ENCODE measurements around the gene STXBP6. TPM values are rescaled to one million over a fixed set of nuclear protein-coding genes. Genes with fewer than 3 reads are reported as not detected.
A peak's percentile ranks its signal among the peaks of the same experiment; 100 is the strongest.

STXBP6 gene
- total RNA-seq, 1 experiment from 2014 or later, result 6.4 TPM

GRCh38 chr14:24996930-24997725, 52.8 kb downstream of the STXBP6 start:
- Mint-ChIP-seq H3K27ac (ENCODE audit: unreplicated experiment) (peak overlapping the region; percentile 9), H3K27me3 (ENCODE audit: unreplicated experiment) (no peaks in the 10 kb centered on the region), H3K4me3 (ENCODE audit: low read depth, unreplicated experiment) (no peak overlapping the region), H3K4me1 (ENCODE audit: low read depth, unreplicated experiment) (no peaks in the 10 kb centered on the region), H3K9me3 (ENCODE audit: low read depth, unreplicated experiment) (no peaks in the 10 kb centered on the region), H3K36me3 (ENCODE audit: insufficient read depth, unreplicated experiment) (no peaks in the 10 kb centered on the region)
- CTCF ChIA-PET, result interaction anchor here (0.6 to 1.5 kb wide), 2 partner anchors 38 to 124 kb away, joined by 3 to 6 read pairs; no protein-coding TSS in a partner anchor
- no peak for DNase-seq
- BruUV-seq (replicated peaks), result no TSS peak
- intact Hi-C loops (cut with micrococcal nuclease; ENCODE audit: unreplicated experiment), result no loop called here
- TF ChIP-seq CTCF (IDR thresholded peaks at IDR 0.05; ENCODE audit: unreplicated experiment), result no peak

DNA sequence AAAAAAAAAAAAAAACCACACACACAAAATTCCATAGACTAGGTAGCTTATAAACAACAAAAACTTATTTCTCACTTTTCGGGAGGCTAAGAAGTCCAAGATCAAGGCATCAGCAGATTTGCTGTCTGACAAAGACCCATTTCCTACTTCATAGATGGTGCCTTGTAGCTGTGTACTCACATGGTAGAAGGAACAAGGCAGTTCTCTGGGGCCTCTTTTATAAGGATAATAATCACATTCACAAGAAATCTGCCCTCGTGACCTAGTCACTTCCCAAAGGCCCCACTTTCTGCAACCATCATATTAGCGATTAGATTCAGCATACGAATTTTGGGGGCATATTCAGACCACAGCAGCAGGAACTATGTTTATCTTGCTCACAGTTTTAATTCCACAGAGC, 54.9 kb downstream of the STXBP6 start:
- Mint-ChIP-seq H3K9me3 (ENCODE audit: low read depth, unreplicated experiment) (no peaks in the 10 kb centered on the region), H3K27ac (ENCODE audit: unreplicated experiment) (no peak overlapping the region), H3K4me3 (ENCODE audit: low read depth, unreplicated experiment) (no peak overlapping the region), H3K27me3 (ENCODE audit: unreplicated experiment) (no peaks in the 10 kb centered on the region), H3K36me3 (ENCODE audit: insufficient read depth, unreplicated experiment) (no peaks in the 10 kb centered on the region), H3K4me1 (ENCODE audit: low read depth, unreplicated experiment) (no peaks in the 10 kb centered on the region)
- no peak for DNase-seq
- CTCF ChIA-PET, result no interaction called here
- no peak for TF ChIP-seq CTCF (IDR thresholded peaks at IDR 0.05; ENCODE audit: unreplicated experiment)
- intact Hi-C loops (cut with micrococcal nuclease; ENCODE audit: unreplicated experiment), result no loop called here
- no TSS peak for BruUV-seq (replicated peaks)

GRCh38 chr14:24993631-24994030, 56.3 kb downstream of the STXBP6 start:
- no peaks in the 10 kb centered on the region for H3K27me3 Mint-ChIP-seq (ENCODE audit: unreplicated experiment)
- CTCF ChIA-PET, result interaction anchor here (1.0 kb wide), 1 partner anchor 15 kb away, joined by 3 read pairs; no protein-coding TSS in a partner anchor
- no TSS peak for BruUV-seq (replicated peaks)
- no peaks in the 10 kb centered on the region for H3K4me1 Mint-ChIP-seq (ENCODE audit: low read depth, unreplicated experiment)
- DNase-seq, result no peak
- H3K4me3 Mint-ChIP-seq (ENCODE audit: low read depth, unreplicated experiment), result no peak overlapping the region
- no peaks in the 10 kb centered on the region for H3K9me3 Mint-ChIP-seq (ENCODE audit: low read depth, unreplicated experiment)
- H3K27ac Mint-ChIP-seq (ENCODE audit: unreplicated experiment), result no peak overlapping the region
- no peak for TF ChIP-seq CTCF (IDR thresholded peaks at IDR 0.05; ENCODE audit: unreplicated experiment)
- no peaks in the 10 kb centered on the region for H3K36me3 Mint-ChIP-seq (ENCODE audit: insufficient read depth, unreplicated experiment)
- intact Hi-C loops (cut with micrococcal nuclease; ENCODE audit: unreplicated experiment), result no loop called here

DNA sequence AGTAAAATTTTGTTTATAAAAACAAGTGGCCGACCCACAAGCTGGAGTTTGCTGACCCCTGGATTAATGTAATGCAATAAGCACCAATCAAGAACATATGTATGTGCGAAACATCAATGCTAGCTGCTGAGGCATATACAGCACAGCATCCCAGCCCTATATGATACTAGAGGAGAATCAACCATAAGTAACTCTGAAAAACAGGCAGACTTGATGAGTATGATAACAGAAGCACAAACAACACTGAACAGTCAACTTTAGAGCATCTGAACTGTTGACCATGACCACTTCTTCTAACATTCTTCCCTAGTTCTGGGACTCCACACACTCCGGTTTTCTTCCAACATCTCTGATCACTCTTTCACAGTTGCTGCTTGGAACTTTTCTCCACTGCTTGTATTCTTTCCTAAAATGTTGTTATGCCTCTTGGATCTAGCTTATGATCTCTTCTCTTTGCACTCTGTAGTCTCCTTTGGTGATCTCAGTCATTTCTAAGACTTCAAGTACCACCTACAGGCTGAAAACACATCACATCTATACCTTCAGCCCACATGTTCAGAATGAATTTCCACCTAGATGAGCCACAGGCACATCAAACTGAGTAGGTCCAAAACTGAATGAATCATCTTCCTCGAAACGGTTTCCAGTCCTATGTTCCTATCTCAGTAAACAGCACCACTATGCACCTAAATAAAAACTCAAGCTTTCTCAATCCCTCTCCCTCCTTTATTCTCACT, 57.2 kb downstream of the STXBP6 start:
- Mint-ChIP-seq H3K4me3 (ENCODE audit: low read depth, unreplicated experiment) (no peak overlapping the region), H3K27me3 (ENCODE audit: unreplicated experiment) (no peaks in the 10 kb centered on the region), H3K4me1 (ENCODE audit: low read depth, unreplicated experiment) (no peaks in the 10 kb centered on the region), H3K9me3 (ENCODE audit: low read depth, unreplicated experiment) (no peaks in the 10 kb centered on the region), H3K27ac (ENCODE audit: unreplicated experiment) (no peak overlapping the region), H3K36me3 (ENCODE audit: insufficient read depth, unreplicated experiment) (no peaks in the 10 kb centered on the region)
- TF ChIP-seq CTCF (IDR thresholded peaks at IDR 0.05; ENCODE audit: unreplicated experiment), result no peak
- no TSS peak for BruUV-seq (replicated peaks)
- CTCF ChIA-PET, result interaction anchor here (2.0 kb wide), 1 partner anchor 186 kb away, joined by 7 read pairs; no protein-coding TSS in a partner anchor
- DNase-seq, result no peak
- intact Hi-C loops (cut with micrococcal nuclease; ENCODE audit: unreplicated experiment), result no loop called here

Measured in Calu3 (cell line).